Measurements from ENCODE around the gene LIMCH1.

DNA sequence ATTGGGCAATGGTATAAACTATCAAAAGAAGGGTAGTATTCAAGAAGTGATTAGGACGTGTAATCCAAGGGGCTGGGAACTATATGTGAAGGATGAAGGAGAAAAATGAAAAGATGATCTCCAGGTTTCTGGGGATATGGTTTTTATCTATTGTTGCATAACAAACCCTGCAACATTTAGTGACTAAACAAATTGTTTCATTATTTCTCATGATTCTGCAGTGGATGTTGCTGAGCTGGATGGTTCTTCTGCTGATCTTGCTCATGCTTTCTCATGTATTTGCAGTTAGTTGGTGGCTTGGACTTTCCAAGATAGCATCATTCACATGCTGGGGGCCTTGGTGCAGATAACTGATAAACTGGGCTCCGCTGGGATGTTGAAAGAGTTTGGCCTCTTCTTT is 181.5 kb downstream of the LIMCH1 start:
- TF ChIP-seq POLR2AphosphoS5 (IDR thresholded peaks at IDR 0.05) (no peak), EP300 (IDR thresholded peaks at IDR 0.05) (no peak), POLR2A (IDR thresholded peaks at IDR 0.05) (no peak)
- TF ChIP-seq, protein P1, sequence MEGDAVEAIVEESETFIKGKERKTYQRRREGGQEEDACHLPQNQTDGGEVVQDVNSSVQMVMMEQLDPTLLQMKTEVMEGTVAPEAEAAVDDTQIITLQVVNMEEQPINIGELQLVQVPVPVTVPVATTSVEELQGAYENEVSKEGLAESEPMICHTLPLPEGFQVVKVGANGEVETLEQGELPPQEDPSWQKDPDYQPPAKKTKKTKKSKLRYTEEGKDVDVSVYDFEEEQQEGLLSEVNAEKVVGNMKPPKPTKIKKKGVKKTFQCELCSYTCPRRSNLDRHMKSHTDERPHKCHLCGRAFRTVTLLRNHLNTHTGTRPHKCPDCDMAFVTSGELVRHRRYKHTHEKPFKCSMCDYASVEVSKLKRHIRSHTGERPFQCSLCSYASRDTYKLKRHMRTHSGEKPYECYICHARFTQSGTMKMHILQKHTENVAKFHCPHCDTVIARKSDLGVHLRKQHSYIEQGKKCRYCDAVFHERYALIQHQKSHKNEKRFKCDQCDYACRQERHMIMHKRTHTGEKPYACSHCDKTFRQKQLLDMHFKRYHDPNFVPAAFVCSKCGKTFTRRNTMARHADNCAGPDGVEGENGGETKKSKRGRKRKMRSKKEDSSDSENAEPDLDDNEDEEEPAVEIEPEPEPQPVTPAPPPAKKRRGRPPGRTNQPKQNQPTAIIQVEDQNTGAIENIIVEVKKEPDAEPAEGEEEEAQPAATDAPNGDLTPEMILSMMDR (IDR thresholded peaks at IDR 0.05) = no peak

Data from suprapubic skin (tissue), 4 donors.